GM21825 (cell line): ENCODE data around the gene NT5M.
"Not testable (repeated sequence)": the region's sequence is repeated elsewhere in the genome, so short reads cannot be mapped to it uniquely, and the experiment has no call there.

ENCODE experiments used
- ATAC-seq: cut with Tn5 transposase; IDR thresholded peaks from one replicate; pipeline ENCODE4 v1.9.1; 2021; ENCODE audit warnings: mild to moderate bottlenecking, moderate library complexity; ENCODE audit not compliant: unreplicated experiment

Gene NT5M

DNA sequence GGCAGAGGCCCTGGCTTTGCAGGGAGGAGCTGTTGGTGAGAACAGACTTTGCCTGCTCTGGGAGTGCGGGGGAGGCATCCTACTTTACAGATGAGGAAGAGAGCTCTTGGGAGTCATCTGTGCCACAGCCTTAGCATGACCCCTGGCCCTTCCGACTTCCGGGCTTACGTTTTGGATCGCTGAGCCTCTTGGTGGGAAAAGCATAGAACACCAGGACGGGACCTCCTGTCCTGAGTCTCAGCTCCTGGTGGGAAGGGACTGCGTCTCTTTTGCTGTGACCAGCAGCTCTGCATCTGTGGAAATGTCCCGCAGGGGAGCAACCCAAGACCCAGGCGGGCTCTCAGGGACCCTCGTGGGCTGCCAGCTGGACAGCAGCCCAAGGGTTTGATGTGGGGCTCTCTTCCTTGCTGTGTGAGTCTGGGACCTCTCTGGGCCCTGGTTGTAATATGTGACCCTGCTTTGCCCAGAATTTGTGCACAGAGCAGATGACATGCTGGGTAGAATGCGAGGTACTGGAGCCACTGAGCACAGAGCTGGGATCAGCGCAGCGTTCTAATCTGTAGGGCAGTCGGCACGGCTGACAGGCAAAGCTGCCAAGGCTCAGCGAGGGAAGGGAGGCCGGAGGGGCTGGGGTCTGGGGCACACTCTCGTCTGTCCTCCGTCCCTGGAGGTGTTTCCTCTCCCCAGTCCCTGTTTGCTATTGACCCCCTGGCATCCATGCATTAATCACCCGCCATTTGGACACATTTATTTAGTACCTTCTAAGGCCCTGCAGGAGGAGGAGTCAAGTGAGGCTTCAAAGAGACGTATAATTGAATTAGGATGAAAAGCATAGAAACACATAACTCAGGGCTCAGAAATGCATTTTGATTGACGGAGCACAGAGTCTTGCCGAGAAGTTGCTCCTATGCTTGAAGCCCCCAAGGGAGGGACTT, 64.0 kb downstream of the NT5M start:
- ATAC-seq, result no peak

DNA sequence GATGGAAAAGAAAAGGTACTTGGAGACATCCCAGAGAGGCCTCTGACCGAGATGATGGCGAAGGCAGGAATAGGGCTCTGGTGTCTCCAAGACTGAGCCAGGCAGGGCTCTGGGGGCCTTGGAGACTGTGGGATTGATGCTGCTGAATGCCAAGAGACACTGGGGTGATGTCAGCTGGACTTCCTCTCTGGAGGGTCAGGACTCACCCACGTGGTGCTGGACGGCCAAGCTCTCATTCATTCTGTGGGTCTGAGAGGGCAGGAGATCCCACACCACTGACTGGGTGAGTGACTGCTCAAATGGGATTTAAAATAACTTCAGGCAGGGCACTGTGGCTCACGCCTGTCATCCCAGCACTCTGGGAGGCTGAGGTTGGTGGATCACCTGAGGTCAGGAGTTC, 64.8 kb downstream of the NT5M start:
- ATAC-seq, result no peak

DNA sequence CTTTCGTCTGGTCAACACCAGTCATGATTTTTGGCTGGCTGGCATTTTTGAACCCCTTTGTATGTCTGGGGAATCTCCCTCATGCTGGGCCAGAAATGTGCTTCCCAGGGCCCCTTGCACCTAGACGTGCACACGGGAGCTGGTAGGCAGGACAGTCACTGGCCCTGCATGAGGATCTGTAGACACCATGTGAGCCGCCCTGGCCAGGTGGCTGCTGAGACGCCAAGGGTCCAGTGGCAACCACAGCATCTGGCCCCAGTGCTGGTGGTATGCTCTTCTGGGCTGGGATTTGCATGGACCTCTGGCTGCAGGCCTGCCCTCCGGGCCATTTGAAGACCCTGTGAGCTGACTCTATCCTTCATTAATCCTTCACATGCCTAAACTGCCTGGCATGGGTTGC, 67.5 kb downstream of the NT5M start:
- ATAC-seq, result no peak

DNA sequence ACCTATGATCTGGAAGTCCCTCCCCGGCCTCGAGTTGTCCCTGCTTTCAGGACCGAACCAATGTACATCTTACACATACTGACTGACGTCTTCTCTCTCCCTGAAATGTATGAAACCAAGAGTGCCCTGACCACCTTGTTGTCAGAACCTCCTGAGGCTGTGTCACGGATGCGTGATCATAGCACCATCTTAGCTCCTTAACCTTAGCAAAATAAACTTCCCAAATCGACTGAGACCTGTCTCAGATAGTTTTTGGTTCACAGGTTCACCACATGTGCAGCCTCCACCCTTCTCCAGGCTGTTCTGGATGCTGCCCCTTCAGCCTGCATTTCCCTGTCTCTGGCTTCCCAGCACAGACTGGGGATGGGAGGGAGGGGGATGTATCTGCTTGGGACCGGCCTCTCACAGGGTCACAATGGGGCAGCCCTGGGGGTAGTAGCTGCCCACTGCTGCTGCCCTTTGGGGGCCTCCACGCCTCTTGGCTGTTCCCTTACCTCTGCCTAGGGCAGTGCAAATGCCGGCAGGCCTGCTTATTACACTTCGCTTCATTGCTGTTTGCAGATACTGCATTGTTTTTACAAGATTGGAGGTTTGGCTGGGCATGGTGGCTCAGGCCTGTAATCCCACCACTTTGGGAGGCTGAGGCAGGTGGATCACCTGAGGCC, 69.8 kb downstream of the NT5M start:
- ATAC-seq, result no peak

DNA sequence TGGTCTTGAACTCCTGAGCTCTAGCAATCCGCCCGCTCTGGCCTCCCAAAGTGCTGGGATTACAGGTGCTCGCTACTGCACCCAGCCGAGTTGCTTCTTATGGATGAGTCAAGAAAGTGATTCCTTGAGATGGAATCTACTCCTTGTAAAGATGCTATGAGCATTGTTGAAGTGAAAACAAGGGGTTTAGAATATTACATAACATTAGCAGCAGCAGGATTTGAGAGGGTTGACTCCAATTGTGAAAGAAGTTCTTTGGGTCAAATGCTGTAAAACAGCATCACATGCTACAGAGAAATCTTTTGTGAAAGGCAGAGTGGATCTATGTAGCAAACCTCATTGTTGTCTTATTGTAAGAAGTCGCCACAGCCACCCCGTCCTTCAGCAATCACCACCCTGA, 72.7 kb downstream of the NT5M start:
- ATAC-seq, result no peak

DNA sequence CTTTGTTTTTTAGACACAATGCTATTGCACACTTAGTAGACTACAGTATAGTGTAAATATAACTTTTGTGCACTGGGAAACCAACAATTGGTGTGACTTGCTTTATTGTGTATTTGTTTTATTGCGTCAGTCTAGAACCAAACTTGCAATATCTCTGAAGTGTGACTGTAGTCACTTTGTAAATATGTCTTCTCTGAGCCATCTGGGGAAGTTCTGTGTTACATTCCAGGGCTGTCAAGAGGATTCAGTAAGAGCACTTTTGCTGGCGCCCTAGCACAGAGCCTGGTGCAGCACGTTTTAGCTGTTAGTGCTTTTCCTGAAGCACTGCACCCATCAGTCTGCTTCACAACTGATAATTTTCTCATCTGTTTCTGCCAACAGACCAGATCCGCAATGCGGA, 73.2 kb downstream of the NT5M start:
- no peak for ATAC-seq

DNA sequence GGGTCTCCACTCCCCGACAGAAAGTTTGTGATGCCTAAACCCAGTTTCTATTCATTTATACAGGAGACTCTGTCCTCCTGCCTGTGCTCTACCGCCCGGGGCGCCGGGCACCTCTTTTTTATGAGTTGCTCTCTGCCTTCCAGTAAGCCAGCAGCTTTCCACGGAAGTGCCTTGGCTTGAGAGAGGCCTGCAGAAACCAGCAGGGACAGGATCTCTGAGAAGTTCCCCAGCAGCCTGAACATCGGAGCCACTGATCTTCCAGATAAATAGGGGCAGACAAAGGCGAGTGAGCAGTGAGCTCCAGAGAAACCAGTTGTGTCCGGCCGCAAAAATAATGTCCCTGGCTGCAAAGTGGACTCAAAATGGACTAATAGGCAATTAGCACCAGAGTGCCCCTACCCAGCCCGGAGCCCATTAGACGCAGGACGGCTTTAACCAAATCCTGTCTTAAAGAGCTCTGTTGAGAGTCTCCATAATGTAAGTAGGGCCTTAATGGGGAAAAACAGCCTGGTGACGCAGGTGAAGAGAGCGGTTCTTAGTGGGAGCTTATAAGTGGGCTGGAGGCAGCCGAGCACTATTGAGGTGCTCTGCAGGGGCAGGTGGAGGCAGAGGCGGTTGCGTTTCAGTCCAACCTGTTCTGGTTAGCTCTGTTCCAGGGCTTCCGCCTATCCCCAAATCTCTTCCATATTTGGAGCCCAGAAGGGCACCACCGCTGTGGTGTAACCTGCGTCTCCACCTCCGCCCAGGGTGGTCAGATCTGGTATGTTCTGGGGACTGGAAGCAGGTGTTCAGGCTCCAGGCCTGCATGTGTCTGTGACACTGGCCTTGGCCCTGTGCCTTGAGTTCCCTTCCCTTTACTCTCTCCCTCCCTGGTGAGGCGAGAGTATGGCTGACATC, 74.1 kb downstream of the NT5M start:
- no peak for ATAC-seq

DNA sequence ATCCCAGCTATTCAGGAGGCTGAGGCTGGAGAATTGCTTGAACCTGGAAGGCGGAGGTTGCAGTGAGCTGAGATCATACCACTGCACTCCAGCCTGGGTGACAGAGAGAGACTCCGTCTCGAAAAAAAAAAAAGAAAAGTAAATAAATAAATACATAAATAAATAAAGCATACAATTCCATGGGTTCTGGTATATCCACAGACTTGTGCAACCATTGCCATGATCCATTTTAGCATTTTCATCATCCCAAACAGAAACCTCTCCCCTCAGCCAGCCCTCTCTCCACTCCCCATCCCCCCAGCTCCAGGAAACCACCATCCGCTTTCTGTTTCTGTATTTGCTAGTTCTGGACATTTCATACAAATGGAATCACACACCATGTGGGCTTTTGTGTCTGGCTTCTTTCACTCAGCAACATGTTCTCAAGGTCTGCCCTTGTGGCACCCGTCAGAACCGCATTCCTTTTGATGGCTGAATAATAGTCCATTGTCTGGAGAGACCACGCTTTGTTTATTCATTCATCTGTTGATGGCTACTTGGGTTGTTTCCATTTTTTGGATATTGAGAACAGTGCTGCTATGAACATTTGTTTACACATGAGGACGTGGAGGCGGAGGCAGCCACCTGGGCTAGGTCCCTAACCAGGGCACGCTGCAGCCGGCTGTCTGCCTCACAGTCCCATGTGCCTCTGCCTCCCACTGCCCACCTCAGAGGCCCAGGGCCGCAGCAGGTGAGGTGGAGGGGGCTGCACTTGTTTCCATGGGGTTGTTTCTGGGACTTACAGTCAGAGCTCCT, 76.2 kb downstream of the NT5M start:
- no peak for ATAC-seq

DNA sequence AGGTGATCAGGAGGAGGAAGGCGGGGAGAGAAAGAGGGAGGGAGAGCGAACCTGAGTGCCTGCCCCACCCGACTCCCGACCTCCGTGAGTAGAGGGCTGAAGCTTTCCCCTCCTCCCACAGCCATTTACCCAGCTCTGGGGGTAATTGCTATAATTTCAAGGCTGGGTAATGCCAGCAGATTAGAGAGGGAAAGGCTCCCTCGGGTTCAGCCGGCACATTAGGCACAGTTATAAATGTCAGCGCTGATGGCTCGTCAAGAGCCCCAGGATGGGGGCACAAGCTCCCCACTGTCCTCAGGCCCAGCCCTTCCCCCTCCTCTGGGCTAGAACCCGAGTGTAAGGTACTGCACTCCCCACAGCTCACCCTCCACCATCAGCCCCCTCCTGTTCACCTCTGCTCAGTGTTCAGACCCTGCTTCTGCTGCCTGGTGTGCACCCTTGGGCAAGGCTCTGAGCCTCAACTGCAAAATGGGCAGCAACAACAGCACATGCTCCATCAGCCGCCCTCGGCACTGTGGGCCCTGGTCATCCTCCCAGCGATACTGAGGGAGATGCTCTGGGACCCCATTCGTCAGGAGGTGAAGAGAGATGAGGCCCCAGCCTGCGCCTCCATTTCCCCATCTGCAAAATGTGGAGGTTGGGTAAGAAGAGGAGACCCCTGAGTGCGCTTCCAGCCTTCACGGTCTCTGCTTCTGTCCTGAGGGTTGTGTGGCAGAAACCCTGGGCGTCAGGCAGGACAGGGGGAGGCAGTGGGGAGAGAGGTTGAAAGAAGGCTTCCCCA, 77.2 kb downstream of the NT5M start:
- no peak for ATAC-seq

DNA sequence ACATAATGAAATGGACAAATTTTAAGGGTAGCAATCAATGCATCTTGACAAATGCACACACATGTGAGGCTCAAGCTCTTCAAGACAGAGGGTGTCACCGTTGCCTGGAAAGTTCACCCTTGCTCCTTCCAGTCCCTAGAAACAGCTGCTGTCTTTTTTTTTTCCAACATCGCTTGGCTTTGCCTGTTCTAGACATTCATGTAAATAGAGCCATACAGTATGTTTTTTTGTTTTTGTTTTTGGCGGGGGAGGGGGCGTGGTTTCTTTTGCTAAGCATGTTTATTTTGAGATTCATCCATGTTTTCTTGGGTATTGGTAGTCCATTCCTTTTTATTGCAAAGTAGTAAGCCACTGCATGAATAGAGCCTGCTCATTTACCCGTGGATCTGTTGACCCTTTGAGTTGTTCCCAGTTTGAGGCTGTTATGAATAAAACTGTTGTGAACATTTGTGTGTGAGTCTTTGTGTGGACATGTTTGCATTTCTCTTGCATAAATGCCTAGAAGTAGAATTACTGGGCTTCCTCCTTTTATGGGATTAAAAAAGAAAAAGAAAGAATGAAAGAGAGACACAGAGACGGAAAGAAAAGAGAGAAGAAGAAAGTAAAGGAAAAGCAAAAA, 78.4 kb downstream of the NT5M start:
- no peak for ATAC-seq

DNA sequence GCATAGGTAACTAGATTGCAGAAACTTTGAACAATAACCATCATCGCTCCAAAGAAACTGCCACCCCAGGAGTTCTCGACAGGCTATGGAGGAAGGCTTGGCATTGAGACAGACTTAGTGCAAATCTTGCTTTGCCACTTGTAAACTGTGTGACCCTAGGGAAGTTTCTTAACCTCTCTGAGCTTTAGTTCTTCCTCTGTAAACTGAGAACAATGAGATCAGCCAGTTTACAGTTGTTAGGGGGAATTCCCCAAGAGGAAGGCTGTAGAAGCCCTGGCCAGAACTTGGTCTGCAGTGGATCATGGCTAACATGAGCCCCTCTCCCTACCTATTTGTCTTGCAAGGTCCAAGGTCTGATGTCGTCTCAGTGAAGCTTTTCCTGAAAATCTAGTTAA, 78.9 kb downstream of the NT5M start:
- ATAC-seq, result no peak

DNA sequence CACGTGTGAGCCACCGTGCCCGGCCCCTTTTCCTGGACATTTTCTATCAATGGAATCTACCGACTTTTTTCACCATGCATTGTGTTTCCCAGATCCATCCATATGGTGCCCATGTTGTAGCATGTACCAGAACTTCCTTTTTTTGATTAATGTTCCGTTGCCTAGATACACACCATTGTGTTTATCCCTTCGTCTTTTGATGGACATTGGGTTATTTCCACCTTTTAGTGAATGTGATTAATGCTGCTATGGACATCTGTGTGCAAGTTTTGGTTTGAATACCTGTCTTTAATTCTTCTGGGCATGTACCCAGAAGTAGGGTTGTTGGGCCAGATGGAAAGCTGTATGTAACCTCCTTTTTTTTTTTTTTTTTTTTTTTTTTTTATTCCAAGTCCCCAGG, 79.8 kb downstream of the NT5M start:
- no peak for ATAC-seq

DNA sequence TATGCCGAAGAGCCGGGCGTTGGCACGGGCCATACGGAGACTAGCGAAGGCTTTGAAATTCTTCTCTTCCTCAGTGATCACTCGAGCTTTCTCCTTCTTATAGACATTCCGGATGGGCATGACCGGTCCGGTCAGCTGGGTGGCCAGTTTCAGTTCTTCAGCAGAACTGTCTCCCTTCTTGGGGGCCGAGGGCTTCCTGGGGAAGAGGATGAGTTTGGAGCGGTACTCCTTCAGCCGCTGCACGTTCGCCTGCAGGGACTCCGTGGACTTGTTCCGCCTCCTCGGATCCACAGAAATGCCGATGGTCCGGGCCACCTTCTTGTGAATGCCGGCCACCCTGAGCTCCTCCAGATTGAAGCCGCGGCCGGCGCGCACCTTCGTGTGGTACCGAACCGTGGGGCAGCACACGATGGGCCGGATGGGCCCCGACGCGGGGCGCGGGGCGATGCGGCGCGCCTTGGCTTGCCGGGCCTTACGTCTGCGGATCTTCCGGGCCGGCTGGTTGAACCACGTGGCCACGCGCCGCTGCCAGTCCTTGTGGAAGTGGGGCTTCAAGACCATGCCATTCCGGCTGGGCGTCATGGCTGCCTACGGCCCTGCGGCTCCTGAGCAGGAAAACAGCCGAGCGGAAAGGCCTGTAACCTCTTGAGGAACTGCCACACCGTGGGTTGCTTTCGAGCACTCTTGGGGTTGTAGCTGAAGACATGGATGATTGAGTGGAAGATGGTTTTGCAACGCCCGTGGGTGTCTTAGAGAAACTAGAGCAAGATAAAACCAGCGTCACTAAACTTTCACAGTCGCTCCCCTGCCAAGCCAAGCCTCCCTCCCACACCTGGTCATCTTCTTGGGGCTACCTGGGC, 80.5 kb downstream of the NT5M start:
- not testable (repeated sequence) for ATAC-seq

DNA sequence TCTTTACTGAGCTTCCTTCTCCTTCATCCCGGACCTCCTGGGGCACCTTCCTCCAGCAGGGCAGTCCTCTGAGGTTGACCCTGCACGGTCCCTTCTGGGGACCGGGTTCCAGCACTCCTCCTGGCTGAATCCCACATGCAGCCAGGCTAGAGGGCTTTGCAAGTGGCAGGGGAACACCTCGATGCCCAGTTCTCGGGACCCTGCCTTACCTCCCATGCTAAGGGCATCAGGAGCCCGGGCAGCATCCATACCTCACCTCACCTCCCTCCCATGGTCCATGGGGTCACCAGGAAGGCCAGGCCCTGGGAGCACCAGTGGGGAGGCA, 81.1 kb downstream of the NT5M start:
- no peak for ATAC-seq

DNA sequence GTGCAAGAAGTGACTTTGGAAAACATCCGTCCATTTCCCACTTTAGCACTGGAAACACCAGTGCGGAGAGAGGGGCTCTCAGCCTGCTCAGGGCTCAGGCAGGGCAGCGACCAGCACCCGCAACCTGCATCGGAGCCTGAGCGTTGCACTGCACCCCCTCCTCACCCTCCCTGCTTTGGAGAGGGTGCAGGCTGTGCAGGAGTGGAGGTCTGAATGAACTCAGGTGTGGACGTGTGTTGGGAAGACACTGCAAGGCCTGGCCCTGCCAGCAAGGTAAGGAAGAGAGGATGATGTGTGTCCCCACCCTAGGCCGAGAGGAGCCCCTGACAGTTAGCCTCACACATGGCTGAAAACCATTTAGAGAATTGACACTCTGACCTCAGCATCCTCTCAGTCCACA, 81.8 kb downstream of the NT5M start:
- no peak for ATAC-seq

DNA sequence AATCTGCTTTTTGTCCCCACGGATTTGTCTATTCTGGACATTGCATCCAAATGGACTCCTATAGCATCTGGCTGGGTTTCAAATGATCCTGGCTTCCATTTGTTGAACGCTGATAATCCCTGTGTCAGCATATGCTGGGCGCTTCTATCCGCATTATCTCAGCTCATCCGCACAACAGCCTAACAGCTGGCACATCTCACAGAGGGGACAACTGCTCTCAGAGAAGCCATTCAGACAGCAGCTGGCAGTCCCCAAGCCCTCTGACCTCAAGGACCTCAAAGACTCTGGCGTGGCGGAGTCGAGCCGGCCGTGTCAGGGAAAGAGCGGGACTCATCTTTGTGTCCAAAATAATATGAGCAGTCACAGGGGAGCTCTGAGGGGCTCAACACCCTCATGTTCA, 82.3 kb downstream of the NT5M start:
- ATAC-seq, result no peak

DNA sequence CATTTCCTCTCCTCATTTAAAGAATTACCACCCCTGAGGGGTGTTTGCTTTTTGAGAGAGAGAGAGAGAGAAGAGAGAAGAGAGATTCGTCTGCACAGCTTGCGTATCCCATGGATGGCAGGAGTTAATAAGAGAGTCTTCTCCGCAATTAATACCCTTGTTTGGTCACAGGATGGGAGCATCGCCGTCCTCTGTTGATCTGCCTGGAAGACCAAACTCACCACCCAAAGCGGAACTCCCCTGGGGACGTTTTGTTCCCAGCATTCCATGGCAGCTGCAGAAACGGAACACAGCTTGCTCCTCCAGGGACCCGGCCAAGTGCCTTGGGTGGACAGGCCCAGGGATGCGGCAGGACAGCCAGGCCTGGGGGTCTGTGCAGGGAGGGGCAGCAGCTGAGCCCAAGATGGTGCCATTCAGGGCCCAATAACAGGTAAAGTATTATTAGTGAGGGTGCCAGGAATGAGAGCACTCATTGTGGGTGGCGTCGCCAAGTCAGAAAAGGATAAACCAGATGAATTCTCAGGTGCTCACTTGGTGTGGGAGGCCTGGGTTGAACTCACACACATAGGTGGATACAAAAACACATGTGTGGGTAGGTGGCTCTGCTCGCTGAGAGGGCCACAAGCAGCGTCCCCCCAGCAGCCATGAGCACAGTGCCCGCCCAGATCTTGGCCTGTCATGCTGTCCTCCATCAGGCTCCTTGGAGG, 83.1 kb downstream of the NT5M start:
- no peak for ATAC-seq

DNA sequence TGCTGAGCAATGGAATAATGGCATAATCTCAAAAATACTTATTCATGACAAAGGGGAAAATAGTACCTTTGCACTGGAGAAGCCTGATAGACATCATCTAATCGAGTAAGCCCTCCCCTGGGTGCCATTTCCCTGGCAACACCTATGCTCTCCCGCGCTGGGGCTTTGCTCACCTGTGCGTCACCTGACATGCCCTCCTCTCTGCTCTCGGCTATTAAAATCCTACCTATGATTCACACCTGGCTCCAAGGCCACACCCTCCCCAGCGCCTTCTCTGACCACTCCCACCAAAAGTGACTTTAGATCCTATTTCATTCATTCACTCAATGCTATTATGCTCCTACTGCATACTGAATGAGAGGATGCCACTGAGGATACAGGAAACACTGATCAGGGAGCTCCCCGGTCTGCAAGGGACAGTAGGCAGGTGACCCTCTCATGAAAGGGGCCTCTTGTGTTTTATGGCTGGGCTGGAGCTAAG, 83.9 kb downstream of the NT5M start:
- no peak for ATAC-seq
